Suprapubic skin (tissue), 4 donors: ENCODE data around the gene SS18L1. TPM values are rescaled to one million over a fixed set of nuclear protein-coding genes. Genes with fewer than 3 reads are reported as not detected.
"Not testable (repeated sequence)": the region's sequence is repeated elsewhere in the genome, so short reads cannot be mapped to it uniquely, and the experiment has no call there.

Source experiments
- DNase-seq, 2 donors: peaks; one replicate each; pipeline ENCODE4 v3.0.0-alpha.2; 2019; ENCODE audit warnings: low spot score in 2 of 2
- H3K27ac ChIP-seq: fragments of 200-600 bp; sonication (generic); one replicate; pipeline ENCODE4 v1.5.1; 2019
- H3K27me3 ChIP-seq: fragments of 200-600 bp; sonication (generic); one replicate; pipeline ENCODE4 v1.5.1; 2019
- H3K36me3 ChIP-seq: fragments of 200-600 bp; sonication (generic); one replicate; pipeline ENCODE4 v1.5.1; 2019
- H3K4me1 ChIP-seq: fragments of 200-600 bp; sonication (generic); one replicate; pipeline ENCODE4 v1.5.1; 2019
- H3K4me3 ChIP-seq: fragments of 200-600 bp; sonication (generic); one replicate; pipeline ENCODE4 v1.5.1; 2019; ENCODE audit warnings: mild to moderate bottlenecking
- H3K9me3 ChIP-seq: fragments of 200-600 bp; sonication (generic); one replicate; pipeline ENCODE4 v1.5.1; 2019
- EP300 ChIP-seq: sonication (generic); formaldehyde crosslinking; IDR thresholded peaks from one replicate; pipeline ENCODE4 v1.6.1; 2017; ENCODE audit warnings: antibody characterized with exemption
- POLR2A ChIP-seq, 2 donors: fragments of 450-650 bp; IDR thresholded peaks; one replicate each; pipeline ENCODE4 v1.6.1; 2017; ENCODE audit warnings: antibody characterized with exemption in 2 of 2, mild to moderate bottlenecking in 2 of 2, moderate library complexity in 2 of 2
- POLR2AphosphoS5 ChIP-seq, 3 donors: sonication (generic); formaldehyde crosslinking; IDR thresholded peaks; one replicate each; pipeline ENCODE4 v1.6.1; 2017; ENCODE audit warnings: antibody characterized with exemption in 3 of 3
- WGBS: methylation state at CpG from one replicate; pipeline ENCODE4 v1.1.5; 2018; 5-methylcytosine and 5-hydroxymethylcytosine counted together
- total RNA-seq, 4 donors: library from RNA; depleted of rRNA; stranded (reverse); fragments of >200 nt; gene quantifications; one replicate each; pipeline ENCODE4 v1.1.0, GENCODE V29; 2016
- TF ChIP-seq, protein P1 (sequence below), 2 donors: fragments of 200-600 bp in 1 of 2; fragments of 450-650 bp in 1 of 2; sonication (generic) in 1 of 2; IDR thresholded peaks; one replicate each; pipeline ENCODE4 v1.5.1; 2016 to 2019; ENCODE audit warnings: antibody characterized with exemption in 2 of 2, mild to moderate bottlenecking in 1 of 2, moderate library complexity in 1 of 2

SS18L1 gene
- total RNA-seq, 4 donors from 2014 or later, result 23.3 to 81.1 (median 26.9) TPM

GRCh38 chr20:62143957-62144825, 622 bp downstream of the SS18L1 start:
- no peaks in the 10 kb centered on the region for H3K27me3 ChIP-seq
- peak overlapping the region; percentile 96 for H3K4me3 ChIP-seq
- H3K9me3 ChIP-seq, result no peaks in the 10 kb centered on the region
- TF ChIP-seq POLR2AphosphoS5 (IDR thresholded peaks at IDR 0.05) (peak in 1 of 3 donors; percentile 40), EP300 (no peak)
- no peak for DNase-seq
- peaks cover 54% of the 10 kb centered on the region for H3K4me1 ChIP-seq
- peak overlapping the region; percentile 99 for H3K27ac ChIP-seq
- peaks cover 9% of the 10 kb centered on the region for H3K36me3 ChIP-seq
- WGBS, result 2% methylated on average over 7 of the region's 104 CpGs

DNA sequence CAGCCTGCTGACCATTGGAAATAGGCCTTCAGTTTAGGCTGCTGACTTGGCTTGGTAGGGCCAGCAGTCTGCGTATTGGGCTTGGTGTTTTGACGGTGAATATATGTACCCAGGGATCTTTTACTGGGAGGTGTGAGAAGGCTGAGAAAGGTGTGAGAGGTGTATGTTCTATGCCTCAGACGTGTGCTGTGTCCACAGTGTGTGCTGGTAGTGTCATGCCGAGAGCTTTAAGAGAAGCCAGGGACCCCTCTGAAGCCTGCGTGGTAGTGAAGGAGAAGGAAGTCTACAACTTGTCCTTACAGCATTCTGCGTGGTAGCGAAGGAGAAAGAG, 2.1 kb downstream of the SS18L1 start:
- H3K4me1 ChIP-seq, result peaks cover 67% of the 10 kb centered on the region
- H3K4me3 ChIP-seq, result no peak overlapping the region
- H3K9me3 ChIP-seq, result no peaks in the 10 kb centered on the region
- H3K27me3 ChIP-seq, result no peaks in the 10 kb centered on the region
- H3K36me3 ChIP-seq, result no peaks in the 10 kb centered on the region
- no peak overlapping the region for H3K27ac ChIP-seq
- 94% methylated on average over 7 of the region's 7 CpGs for WGBS
- no peak for DNase-seq
- TF ChIP-seq, protein P1, sequence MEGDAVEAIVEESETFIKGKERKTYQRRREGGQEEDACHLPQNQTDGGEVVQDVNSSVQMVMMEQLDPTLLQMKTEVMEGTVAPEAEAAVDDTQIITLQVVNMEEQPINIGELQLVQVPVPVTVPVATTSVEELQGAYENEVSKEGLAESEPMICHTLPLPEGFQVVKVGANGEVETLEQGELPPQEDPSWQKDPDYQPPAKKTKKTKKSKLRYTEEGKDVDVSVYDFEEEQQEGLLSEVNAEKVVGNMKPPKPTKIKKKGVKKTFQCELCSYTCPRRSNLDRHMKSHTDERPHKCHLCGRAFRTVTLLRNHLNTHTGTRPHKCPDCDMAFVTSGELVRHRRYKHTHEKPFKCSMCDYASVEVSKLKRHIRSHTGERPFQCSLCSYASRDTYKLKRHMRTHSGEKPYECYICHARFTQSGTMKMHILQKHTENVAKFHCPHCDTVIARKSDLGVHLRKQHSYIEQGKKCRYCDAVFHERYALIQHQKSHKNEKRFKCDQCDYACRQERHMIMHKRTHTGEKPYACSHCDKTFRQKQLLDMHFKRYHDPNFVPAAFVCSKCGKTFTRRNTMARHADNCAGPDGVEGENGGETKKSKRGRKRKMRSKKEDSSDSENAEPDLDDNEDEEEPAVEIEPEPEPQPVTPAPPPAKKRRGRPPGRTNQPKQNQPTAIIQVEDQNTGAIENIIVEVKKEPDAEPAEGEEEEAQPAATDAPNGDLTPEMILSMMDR (IDR thresholded peaks at IDR 0.05), result no peak
- TF ChIP-seq POLR2A (IDR thresholded peaks at IDR 0.05) (no peak), POLR2AphosphoS5 (IDR thresholded peaks at IDR 0.05) (no peak), EP300 (no peak)

- whole genome bisulfite sequencing, result 93% methylated on average over 22 of the region's 22 CpGs
- H3K4me1 ChIP-seq, result peaks cover 67% of the 10 kb centered on the region
These were observed 2.6 kb downstream of the SS18L1 start for GRCh38 chr20:62146019-62146755.

GRCh38 chr20:62147125-62147524, 3.6 kb downstream of the SS18L1 start:
- no peaks in the 10 kb centered on the region for H3K36me3 ChIP-seq
- H3K4me3 ChIP-seq, result no peak overlapping the region
- H3K4me1 ChIP-seq, result peaks cover 60% of the 10 kb centered on the region
- TF ChIP-seq EP300, result no peak
- TF ChIP-seq, protein P1 (IDR thresholded peaks at IDR 0.05), result no peak
- TF ChIP-seq POLR2AphosphoS5 (IDR thresholded peaks at IDR 0.05), result no peak
- TF ChIP-seq POLR2A (IDR thresholded peaks at IDR 0.05), result no peak
- WGBS, result 98% methylated on average over 4 of the region's 6 CpGs
- no peak for DNase-seq
- H3K27me3 ChIP-seq, result no peaks in the 10 kb centered on the region
- no peak overlapping the region for H3K27ac ChIP-seq
- H3K9me3 ChIP-seq, result no peaks in the 10 kb centered on the region

More at GRCh38 chr20:62146019-62146755, 2.6 kb downstream of the SS18L1 start:
- no peak overlapping the region for H3K4me3 ChIP-seq
- no peak overlapping the region for H3K27ac ChIP-seq
- DNase-seq, result no peak
- TF ChIP-seq POLR2A (IDR thresholded peaks at IDR 0.05), result no peak
- no peak for TF ChIP-seq EP300
- TF ChIP-seq, protein P1 (IDR thresholded peaks at IDR 0.05), result no peak
- no peak for TF ChIP-seq POLR2AphosphoS5 (IDR thresholded peaks at IDR 0.05)
- no peaks in the 10 kb centered on the region for H3K36me3 ChIP-seq
- no peaks in the 10 kb centered on the region for H3K27me3 ChIP-seq
- H3K9me3 ChIP-seq, result no peaks in the 10 kb centered on the region

GRCh38 chr20:62147528-62147927, 4.0 kb downstream of the SS18L1 start:
- H3K27me3 ChIP-seq, result no peaks in the 10 kb centered on the region
- no peaks in the 10 kb centered on the region for H3K36me3 ChIP-seq
- 90% methylated on average over 9 of the region's 9 CpGs for WGBS
- no peak overlapping the region for H3K27ac ChIP-seq
- H3K9me3 ChIP-seq, result no peaks in the 10 kb centered on the region
- DNase-seq, result no peak
- H3K4me1 ChIP-seq, result peaks cover 58% of the 10 kb centered on the region
- TF ChIP-seq POLR2A (IDR thresholded peaks at IDR 0.05), result no peak
- no peak for TF ChIP-seq EP300
- TF ChIP-seq, protein P1 (IDR thresholded peaks at IDR 0.05), result no peak
- no peak for TF ChIP-seq POLR2AphosphoS5 (IDR thresholded peaks at IDR 0.05)
- no peak overlapping the region for H3K4me3 ChIP-seq

DNA sequence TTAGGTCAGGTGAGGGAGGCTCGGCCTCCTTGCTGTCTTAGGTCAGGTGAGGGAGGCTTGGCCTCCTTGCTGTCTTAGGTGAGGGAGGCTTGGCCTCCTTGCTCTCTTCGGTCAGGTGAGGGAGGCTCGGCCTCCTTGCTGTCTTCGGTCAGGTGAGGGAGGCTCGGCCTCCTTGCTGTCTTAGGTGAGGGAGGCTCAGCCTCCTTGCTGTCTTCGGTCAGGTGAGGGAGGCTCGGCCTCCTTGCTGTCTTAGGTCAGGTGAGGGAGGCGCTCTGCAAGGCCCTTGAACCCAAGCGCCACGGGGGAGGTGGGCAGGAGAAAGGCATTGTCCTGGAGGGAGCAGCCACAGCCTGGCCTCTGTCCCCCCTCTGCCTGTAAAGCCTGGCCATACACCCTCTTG, 4.8 kb downstream of the SS18L1 start:
- WGBS, result 87% methylated on average over 7 of the region's 10 CpGs
- peaks cover 58% of the 10 kb centered on the region for H3K4me1 ChIP-seq
- not testable (repeated sequence) for H3K27ac ChIP-seq

More for the DNA sequence above, 4.8 kb downstream of the SS18L1 start:
- not testable (repeated sequence) for H3K4me3 ChIP-seq, H3K27me3 ChIP-seq, DNase-seq, H3K36me3 ChIP-seq, H3K9me3 ChIP-seq
